GM21360 (cell line): ENCODE measurements around the gene OAT.

Experiments
- ATAC-seq: cut with Tn5 transposase; IDR thresholded peaks from one replicate; pipeline ENCODE4 v1.9.1; 2021; ENCODE audit warnings: mild to moderate bottlenecking, moderate library complexity; ENCODE audit not compliant: unreplicated experiment

The OAT gene

GRCh38 chr10:124354411-124355382 is 64.0 kb downstream of the OAT start:
- ATAC-seq: peak; percentile 92

DNA sequence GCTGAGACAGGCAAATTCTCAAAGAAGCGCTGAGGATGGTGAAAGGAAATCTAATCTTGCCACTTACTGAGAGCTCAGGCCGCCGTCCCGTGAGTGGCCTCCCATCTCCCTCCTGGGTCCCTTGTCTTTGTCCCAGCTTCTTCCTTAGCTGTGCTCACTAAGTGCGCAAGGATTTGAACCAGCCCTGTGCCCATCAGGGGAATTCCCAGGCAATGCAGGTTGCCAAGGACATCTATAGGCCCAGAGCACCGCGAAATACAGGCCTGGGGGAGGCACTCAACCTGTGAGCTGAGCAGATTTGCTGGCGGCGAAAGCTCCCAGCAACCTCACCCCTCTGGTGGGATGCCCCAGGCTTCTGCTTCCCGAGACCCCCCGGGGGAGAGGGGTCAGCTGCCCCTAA is 64.8 kb downstream of the OAT start:
- no peak for ATAC-seq

DNA sequence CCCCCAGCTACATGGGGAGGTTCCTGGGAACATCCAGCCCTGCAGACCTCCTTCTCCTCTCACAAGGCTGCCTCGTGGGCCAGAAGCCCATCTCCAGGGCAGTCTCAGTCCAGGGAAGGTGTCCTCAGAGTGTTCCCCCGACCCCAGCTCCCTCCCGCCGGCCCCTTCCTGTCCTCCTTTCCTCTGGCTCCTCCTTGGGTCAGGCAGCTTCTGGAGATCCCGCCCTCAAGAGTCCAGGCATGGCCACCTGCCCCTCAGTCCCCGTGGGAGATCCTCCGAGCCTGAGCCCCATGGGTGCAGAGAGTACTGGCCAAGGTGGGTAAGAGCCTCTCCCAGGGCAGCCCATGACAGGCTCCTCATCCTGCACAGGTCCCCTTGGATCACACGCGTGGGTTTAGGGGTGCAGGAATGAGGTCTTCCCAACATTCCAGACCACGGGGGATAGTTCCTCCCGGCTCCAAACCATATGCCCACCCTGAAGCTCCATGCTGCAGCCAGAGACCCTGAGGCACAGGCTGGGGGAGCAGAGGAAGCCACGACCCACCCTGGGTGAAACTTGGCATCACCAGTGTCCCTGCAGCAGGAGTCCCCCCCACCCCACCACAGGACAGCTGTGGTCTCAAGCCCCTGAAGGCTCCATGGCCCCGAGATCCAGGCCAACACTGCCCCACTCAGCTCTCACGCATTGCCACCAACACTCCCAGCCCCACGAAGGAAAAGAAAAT is 65.5 kb downstream of the OAT start:
- no peak for ATAC-seq

DNA sequence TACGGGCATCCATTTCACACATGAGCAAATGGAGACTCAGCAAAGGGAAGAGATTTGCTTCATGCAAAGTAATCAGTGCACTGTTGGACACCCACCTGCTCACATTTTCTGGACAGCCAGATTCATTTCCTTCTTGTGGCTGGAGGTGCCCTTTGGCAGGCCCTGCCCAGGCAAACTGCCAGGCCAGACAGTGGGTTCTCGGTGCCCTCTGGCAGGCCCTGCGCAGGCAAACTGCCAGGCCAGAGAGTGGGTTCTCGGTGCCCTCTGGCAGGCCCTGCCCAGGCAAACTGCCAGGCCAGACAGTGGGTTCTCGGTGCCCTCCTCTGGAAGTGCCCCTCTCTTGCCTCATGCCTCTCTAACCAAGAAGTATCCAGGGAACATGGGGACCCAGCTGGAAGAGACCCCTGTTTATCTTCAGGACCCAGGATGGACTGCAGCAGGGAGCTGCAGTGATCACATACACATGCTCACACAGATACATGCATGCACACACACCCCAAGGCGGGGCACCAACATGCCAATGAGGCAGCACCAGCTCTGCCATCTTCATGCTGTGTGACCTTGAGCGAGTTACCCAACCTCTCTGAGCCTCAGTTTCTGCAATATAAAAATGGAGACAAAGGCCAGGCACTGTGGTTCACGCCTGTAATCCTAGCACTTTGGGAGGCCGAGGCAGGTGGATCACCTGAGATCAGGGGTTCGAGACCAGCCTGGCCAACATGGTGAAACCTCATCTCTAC is 67.1 kb downstream of the OAT start:
- no peak for ATAC-seq

DNA sequence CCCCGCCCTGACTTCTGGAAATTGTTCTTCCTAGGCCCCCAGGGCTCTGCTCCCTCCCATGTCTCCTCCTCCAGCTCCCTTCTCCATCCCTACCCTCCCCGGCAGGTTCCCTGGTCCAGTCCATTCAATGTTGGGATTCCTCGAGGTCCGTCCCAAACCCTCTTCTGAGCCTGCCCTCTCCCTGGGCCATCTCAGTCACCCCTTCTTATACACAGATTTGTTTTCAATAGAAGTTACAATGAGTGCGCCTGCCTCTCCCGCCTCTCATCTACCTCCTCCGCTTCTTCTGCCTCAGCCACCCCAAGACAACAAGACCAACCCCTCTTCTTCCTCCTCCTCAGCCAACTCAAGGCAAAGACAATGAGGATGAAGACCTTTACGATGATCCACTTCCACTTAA is 67.9 kb downstream of the OAT start:
- no peak for ATAC-seq

GRCh38 chr10:124349996-124350280 is 68.8 kb downstream of the OAT start:
- ATAC-seq: no peak

DNA sequence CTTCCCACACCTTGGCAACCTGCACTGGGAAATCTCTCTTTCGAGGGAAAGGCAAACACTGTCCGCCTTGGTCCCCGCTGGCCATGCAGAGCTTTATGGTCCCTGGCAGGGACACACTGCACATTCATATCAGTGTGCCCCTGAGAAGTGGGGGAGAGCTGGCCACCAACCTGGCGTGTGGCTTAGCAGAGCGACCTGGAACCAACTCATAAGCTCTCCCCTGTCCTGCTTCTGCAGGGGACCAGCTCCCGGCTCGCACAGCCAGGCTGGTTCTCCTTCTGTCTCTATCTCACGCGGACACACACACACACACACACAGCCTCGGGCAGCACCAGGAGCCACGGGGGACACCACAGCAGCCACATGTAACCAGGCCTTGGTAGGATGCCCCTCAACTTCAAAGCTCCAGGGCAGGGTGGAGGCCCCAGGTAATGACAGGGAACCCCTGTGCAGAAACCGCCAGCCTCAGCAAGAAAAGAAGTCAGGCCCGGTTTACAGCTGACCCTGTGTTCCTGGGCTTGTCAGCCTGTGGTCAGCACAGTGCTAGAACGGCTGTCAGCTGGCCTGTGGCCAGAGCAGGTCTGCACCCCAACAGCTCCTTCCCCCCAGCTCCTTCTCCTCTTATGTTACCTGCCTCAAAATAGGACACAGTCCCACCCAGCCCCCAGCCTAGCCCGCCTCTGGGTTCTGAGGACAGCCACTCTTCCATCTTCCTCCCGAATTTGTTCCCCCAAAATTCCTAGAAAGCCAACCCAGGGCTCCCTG is 69.3 kb downstream of the OAT start:
- ATAC-seq: no peak

DNA sequence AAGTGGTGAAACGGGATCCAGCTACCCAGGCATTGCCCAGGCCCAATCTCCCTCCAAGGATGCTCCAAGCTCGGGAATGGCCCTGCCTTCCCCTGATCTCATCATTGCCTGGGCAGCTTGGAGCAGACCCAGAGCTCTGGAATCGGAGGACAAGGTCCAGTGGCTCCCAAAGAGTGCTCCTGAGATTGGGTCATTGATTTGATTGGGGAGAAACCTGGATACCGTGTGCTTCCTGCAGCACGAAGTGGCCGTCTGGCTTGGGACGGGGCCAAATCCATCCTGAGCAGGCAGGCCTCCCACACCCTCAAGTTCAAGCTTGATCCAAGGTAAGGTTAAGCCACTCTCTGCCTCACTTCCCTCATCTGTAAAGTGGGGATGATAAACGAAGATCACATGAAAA is 69.9 kb downstream of the OAT start:
- ATAC-seq: no peak

- ATAC-seq: no peak
Observed at GRCh38 chr10:124347956-124348355, 70.8 kb downstream of the OAT start.
